GM19324 (cell line): ENCODE results near the gene LSM3.

Experiments
- ATAC-seq: cut with Tn5 transposase; IDR thresholded peaks from one replicate; pipeline ENCODE4 v1.9.1; 2021; ENCODE audit warnings: mild to moderate bottlenecking, moderate library complexity; ENCODE audit not compliant: unreplicated experiment, low FRiP score

Gene LSM3

DNA sequence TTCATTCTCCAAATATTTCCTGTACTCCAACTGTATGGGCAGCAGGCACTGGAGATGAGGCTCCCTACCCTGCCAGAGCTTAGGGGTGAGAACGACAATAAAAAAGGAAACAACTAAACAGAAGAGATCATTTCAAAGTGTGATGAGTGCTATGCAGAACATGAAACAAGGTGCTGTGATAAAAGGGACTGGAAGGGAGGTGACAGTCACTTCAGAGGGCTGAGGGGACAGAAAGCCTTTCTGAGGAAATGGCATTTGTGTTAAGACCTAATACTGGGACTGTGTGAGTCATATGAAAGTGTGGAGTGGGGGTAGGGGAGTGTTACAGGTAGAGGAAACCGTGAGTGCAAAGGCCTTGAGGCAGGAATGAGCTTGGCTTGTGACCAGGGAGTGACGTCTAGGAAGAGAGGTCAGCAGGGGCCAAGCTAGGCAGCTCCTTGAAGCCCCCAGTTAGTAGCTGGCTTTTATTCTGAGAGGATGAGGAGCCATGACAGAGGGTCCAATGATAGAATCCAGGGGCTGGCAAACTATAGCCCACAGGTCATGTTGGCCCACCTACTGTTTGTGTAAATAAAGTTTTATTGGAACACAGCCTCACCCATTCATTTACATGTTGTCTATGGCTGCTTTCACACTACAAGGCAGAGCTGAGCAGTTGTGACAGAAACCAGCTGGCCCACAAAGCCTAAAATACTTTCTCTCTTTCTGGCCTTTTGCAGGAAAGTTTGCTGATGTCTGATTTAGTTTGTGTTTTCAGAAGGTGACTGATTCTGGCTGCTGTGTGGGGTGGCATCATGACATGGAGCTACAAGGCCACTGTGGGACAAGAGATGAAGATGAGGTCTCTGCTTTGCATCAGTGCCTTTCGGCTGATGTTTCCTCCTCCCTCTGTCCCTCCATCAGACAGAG, 56.6 kb downstream of the LSM3 start:
- ATAC-seq = no peak

DNA sequence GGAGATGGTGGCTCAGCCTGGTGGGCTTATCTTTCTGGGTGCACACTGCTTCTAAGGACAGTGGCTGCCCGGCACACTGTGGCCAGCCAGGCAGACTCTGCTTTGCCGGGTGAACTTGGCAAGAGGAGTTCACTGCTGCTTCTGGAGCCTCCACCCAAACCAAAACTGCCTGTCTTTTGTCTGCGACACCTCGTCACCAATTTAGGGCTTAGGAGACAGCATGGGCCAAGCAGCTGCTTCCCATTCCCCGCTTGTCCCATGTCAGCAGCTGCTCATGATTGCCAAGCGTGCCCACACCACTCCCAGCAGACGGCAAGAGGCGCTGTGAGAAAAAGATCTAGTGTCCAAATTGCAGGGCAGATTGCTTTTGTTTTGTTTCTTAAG, 57.3 kb downstream of the LSM3 start:
- ATAC-seq = no peak

DNA sequence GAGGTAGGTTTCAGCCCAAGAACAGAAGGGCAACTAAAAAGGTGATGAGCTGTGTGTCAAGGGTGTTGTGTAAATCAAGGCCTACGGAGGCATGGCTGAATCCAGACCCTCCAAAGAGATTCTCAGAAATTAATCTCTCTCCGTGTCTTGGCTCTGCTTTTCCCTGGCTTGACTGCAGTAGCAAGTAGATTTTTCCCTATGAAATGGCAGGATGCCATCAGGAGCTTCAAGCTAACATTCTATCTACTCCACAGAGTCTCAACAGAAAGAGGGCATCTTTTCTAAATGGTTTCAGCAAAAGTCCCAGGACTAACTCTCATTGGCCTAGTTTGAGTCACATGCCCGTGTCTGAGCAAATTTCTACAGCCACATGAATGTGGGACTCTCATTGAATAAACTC, 58.3 kb downstream of the LSM3 start:
- no peak for ATAC-seq

DNA sequence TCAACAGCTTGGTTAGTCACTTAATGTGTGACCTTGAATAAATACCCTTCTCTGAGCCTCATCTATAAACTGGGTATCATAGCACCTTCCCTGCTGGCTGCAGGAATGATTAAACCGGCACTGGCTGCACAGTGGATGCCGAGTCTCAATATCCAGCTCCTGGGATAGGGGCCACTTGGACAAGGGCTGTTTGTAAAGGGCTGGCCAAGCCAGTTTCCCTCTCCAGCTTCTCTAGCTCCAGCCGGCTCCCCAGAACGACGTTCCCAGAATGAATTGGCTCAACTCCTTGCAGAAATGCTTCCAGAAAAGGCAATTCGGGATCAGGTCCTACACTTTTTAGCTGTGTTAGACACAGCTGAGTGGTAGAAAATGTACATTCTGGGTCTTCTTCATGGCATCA, 58.8 kb downstream of the LSM3 start:
- ATAC-seq = no peak

DNA sequence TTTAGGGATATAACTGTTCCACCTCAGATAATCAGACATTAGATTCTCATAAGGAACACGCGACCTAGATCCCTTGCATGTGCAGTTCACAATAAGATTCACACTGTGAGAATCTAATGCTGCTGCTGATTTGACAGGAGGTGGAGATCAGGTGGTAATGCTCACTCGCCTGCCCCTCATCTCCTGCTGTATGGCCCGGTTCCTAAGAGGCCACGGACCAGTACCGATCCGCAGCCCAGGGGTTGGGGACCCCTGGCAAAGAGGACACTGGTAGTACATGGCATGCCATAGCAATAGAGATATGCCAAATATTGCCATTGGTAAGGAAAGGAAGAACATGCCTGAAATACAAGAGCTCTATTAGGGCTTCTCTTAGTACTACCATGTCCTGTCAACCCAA, 59.7 kb downstream of the LSM3 start:
- no peak for ATAC-seq

DNA sequence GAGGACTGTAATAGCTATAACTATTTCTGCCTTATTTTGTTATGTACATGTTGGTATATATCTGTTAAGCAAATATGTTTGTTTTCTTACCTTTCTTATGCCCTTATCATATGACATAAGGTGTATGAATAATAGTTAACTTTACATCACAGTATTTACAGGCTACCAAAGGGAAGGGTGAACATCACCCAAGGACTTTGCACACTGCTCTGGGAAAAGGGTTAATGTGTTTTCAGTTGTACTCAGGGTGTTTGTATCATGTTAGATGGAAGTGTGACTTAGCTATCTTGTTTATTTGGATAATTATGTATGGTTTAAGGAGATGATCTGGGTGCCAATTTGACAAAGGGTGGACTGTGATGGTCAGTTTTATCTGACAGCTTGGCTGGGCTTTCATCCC, 60.3 kb downstream of the LSM3 start:
- ATAC-seq = no peak

DNA sequence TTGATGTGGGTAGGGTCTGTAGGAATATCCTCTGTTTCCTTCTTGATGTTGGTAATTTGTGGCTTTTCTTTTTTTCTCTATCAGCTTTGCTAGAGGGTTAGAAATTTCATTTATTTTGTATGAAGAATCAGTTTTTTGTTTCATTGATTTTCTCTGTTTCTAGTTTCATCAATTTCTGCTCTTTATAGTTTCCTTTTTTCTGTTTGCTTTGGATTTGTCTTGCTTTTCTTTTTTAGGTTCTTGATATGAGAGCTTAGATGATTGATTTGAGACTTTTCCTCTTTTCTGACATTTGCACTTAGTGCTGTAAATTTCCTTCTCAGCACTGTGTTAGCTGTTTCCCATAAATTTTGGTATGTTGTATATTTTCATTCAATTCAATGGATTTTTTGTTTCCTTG, 61.3 kb downstream of the LSM3 start:
- no peak for ATAC-seq

DNA sequence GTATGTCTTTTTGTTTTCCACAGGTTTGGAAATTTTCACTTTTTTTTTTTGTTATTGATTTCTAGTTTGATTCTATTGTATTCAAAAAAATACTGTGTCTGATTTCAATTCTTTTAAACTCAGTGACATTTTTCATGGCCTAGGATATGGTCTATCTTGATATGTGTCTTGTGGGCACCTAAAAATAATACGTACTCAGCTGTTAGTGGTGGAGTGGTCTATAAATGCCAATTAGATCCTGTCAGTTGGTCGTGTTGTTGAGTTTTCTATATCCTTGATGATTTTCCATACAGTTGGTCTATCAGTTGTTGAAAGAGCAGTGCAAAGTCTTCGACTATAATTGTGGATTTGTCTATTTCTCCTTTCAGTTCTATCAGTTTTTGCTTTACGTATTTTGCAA, 61.7 kb downstream of the LSM3 start:
- no peak for ATAC-seq

DNA sequence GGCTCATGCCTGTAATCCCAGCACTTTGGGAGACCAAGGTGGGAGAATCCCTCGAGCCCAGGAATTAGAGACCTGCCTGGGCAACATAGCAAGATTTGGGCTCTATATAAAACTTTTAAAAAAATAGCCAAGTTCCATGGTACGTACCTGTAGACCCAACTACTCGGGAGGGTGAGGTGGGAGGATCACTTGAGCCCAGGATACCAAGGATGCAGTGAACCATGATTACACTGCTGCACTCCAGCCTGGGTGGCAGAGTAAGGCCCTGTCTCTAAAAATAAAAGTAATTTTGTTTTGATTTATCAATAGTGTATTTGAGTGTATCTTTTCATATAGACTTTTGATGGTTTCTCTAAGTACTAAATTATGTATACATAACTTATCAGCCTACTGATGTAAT, 63.1 kb downstream of the LSM3 start:
- no peak for ATAC-seq

DNA sequence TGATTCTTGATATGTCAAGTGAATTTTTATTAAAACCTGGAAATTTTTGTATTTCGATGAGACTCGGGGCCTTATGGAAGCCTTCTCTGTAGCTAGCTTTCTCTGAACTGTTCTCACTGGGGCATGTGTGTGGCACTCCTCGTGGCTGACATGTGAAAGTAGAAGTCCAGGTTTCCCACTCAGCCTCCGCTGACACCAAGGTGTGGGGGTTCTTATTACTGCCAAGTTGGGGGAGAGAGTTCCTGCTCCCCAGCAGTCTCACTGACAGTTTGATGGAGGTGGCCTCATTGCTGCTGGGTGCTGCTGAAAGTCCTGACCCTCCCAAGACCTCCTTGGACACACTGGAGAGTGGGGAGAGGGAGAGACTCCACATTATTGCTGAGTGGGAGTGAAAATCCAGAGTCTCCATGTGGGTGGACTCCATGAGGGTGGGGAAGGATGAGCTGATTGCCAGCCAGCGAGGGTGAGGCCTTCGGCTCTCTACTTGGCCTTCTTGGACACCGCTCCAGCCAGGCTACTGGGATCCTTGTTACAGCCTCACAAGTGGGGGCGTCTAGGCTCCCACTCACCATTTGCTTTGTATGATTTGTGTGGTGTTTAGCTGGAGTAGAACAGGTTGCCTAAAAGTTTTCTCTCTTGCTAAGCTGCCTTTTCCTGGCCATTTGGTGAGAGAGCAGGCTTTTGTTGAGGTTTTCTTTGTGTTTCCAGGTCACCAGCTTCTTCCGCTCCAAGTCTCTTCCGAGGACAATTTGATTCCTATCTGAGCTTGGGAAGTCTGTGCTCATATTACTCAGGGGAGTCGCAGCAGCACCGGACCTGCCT, 64.1 kb downstream of the LSM3 start:
- no peak for ATAC-seq

DNA sequence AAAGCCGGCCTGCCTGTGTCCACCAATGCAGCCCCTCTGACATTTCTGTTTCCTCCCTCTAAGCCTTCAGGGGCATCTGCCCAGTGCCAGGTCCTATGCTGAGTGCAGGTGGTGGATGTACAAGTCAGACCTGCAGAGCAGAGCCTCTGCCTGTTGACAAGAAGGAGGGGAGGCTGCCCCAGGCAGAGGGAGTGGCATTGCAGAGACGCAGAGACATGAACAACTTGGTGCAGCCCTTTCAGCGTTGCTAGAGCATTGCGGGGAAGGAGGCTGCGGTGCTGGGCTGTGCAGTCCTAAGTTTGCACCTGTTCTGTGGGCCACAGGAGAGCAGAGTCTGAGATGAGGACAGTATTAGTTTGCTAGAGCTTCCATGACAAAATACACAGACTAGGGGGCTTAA, 65.2 kb downstream of the LSM3 start:
- ATAC-seq = no peak

DNA sequence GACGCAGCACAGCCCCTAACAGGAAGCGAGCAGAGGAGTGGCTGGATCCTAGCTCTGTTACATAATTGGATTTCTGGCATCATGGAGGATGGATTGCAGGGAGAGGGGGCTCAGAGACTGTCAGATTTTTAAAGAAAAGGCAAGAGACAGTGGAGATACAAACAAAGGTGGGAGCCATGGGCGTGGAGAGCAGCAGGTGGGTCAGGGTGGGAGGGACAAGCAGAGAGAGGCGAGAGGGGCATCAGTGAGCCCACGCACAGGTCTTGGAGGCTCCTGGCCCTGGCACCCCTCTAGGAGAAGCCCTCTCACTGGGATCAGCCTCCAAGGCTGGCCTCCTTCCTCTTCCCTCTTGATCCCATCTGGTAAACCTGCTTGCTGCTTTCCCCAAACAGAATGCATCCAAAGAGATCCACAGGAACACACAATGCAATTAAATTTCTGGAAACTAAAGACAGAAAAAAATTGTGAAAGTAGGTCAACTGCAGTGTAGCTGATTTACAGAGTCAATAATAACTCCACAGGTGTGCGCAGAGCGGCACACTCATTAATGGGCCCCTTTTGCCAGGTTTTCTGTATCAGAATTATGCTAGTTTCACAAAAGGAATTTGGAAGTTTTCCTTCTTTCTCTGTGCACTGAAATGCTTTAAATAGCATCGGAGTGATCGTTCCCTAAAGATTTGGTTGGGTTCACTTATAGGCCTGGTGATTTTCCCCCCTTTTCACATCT, 66.1 kb downstream of the LSM3 start:
- no peak for ATAC-seq

DNA sequence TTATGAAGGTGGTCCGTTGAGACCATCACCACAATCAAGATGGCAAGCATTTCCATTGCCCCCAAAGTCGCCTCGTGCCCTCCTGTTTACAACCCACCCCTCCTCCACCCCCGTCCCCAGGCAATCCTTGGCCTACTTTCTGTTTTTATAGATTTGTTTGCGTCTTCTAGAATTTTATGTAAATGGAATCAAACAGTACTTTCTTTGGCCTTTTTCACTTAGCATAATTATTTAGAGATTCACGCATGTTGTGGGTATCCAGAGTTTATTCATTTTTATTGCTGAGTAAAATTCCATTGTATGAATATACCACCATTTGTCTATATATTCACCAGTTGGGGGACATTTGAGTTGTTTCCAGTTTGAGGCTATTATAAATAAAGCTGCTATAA, 66.6 kb downstream of the LSM3 start:
- ATAC-seq = no peak

DNA sequence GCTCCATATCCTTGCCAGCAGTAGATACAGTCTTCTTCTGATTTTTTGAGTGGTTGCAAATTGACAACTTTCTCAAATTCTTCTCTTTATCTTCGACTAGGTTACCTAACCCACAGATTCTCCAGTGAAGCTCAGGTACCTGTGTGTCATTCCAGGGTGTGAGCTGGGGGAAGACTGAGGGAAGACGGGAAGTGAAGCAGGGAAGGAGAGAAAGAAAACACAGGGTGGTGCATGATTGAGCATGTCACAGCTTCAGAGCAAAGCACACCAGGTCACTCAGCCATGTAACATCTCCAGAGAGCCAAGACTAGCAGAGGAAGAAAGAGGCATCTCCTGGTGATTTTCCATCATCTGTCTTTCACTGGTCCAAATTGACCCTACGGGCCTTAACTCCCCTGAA, 67.2 kb downstream of the LSM3 start:
- no peak for ATAC-seq

DNA sequence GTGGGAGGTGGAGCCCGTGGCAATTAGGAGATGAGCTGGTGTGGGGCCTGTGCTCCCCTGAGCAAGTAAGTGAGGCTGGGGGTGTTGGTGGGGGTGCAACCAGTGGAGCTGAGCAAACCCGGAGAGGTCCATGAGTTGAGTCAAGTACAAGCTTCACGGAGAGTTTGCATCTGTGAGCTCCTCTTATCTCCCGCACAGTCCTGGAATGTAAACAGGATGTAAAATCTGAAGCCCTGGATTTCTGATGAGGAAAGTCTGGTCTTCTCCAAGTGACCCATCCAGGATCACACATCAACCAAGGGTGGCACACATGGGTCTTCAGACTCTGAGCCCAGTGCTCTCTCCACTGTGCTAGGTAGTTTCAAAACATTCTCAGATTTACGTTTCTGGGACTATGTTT, 67.8 kb downstream of the LSM3 start:
- ATAC-seq = no peak

DNA sequence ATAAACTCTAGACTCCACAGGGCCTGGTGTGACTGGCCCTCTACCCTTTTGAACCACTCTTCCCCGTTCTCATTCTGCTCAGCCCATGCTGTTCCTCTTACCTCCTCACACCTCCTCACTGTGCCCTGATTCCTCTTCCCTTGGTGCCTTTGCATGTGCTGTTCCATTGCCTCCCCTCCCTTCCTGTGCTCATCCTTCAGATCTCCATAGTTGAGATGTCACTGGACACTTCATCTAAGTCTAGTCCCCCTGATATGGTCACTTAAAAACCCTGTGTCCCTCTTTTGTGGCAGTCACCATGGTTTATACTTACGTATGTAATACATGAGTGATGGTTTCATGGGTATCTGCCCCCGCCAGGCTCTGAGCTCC, 69.8 kb downstream of the LSM3 start:
- no peak for ATAC-seq

DNA sequence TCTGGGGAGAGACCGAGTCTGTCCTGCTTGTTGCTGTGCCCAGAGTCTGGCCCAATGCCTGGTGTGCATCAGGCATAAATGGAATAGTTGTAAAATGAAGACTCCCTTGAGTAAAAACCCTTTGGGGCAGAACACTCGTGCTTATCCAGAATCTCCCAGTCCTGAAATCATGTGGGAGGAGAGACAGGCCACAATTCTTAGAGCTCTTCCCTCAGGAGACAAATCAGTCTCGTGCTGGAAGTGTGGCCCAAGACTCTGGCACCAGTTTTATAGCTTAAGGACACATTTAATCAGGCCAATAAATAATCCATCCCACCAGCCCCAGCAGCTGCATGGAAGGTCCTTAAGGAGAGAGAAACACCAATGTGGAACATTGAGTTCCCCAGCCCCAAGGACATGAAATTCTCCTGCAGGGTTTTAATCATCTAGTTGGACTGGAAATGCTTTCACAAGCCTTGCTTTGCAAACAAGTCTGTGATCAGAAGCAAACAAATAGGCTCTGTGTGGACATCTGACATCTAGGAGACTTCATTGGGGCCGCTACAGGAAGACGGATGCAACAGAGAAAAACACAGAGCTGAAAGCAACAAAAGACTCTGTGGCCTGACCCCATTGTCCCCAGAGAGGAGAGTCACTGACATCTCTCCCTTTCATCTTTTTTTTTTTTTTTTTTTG, 70.4 kb downstream of the LSM3 start:
- ATAC-seq = no peak
